Gastroesophageal sphincter (tissue), 4 donors: ENCODE results near the gene PLBD2. TPM values are rescaled to one million over a fixed set of nuclear protein-coding genes. Genes with fewer than 3 reads are reported as not detected.

Experiments used
- ATAC-seq: fragments of 150-250 bp; one replicate; pipeline ENCODE4 v1.9.1; 2016; ENCODE audit warnings: mild to moderate bottlenecking, moderate library complexity
- H3K27ac ChIP-seq, 4 donors: fragments of 200-600 bp; sonication (generic) in 3 of 4; 1 replicate in 3 of 4; 2 replicates in 1 of 4; pipeline ENCODE4 v1.5.1; 2016 to 2019
- H3K27me3 ChIP-seq: fragments of 200-600 bp; sonication (generic); one replicate; pipeline ENCODE4 v1.5.1; 2019
- H3K36me3 ChIP-seq, 2 donors: fragments of 200-600 bp; sonication (generic); one replicate each; pipeline ENCODE4 v1.5.1; 2019; ENCODE audit warnings: control low read depth in 1 of 2
- H3K4me1 ChIP-seq, 3 donors: fragments of 200-600 bp; sonication (generic); 1 replicate in 2 of 3; 2 replicates in 1 of 3; pipeline ENCODE4 v1.5.1; 2016 to 2019; ENCODE audit warnings: control low read depth in 2 of 3
- H3K4me3 ChIP-seq, 2 donors: fragments of 200-600 bp; sonication (generic); one replicate each; pipeline ENCODE4 v1.5.1; 2019; ENCODE audit warnings: mild to moderate bottlenecking in 1 of 2, moderate library complexity in 1 of 2
- H3K9me3 ChIP-seq, 3 donors: fragments of 200-600 bp; sonication (generic); one replicate each; pipeline ENCODE4 v1.5.1; 2017 to 2019; ENCODE audit warnings: control low read depth in 2 of 3
- CTCF ChIP-seq, 4 experiments: fragments of 200-600 bp in 2 of 4; fragments of 450-650 bp in 2 of 4; sonication (generic) in 1 of 4; IDR thresholded peaks; one replicate each; pipeline ENCODE4 v1.5.1; 2017 to 2019; ENCODE audit warnings: antibody characterized with exemption in 4 of 4, mild to moderate bottlenecking in 2 of 4, moderate library complexity in 2 of 4
- EP300 ChIP-seq: sonication (generic); formaldehyde crosslinking; IDR thresholded peaks from one replicate; pipeline ENCODE4 v1.6.1; 2017; ENCODE audit warnings: antibody characterized with exemption, mild to moderate bottlenecking
- POLR2A ChIP-seq, 2 donors: fragments of 450-650 bp; IDR thresholded peaks; one replicate each; pipeline ENCODE4 v1.6.1; 2017; ENCODE audit warnings: antibody characterized with exemption in 2 of 2, mild to moderate bottlenecking in 2 of 2, moderate library complexity in 1 of 2
- POLR2AphosphoS5 ChIP-seq: sonication (generic); formaldehyde crosslinking; IDR thresholded peaks from one replicate; pipeline ENCODE4 v1.6.1; 2017; ENCODE audit warnings: antibody characterized with exemption
- WGBS, 2 donors: methylation state at CpG; one replicate each; pipeline ENCODE4 v1.1.5; 2018; ENCODE audit warnings: low coverage in 1 of 2; 5-methylcytosine and 5-hydroxymethylcytosine counted together
- total RNA-seq, 4 donors: library from RNA; depleted of rRNA; stranded (reverse); fragments of >200 nt; gene quantifications; one replicate each; pipeline ENCODE4 v1.1.0, GENCODE V29; 2016

Gene PLBD2
- total RNA-seq, 4 donors from 2014 or later: 23.1 to 54.4 (median 31.3) TPM

- Histone ChIP-seq H3K36me3 (no peaks in the 10 kb centered on the region), H3K27ac (no peak overlapping the region), H3K27me3 (peaks cover 55% of the 10 kb centered on the region), H3K4me3 (no peak overlapping the region), H3K4me1 (no peaks in the 10 kb centered on the region), H3K9me3 (no peaks in the 10 kb centered on the region)
- WGBS, 2 donors: 43 to 47% methylated on average over 3 to 4 of the region's 10 CpGs
- TF ChIP-seq POLR2A (IDR thresholded peaks at IDR 0.05): no peak
- no peak for TF ChIP-seq EP300
- no peak for TF ChIP-seq POLR2AphosphoS5
- TF ChIP-seq CTCF (IDR thresholded peaks at IDR 0.05): no peak
- ATAC-seq: no peak
These were observed 39.3 kb downstream of the PLBD2 start for GRCh38 chr12:113397497-113398197.

- Histone ChIP-seq H3K27me3 (peaks cover 64% of the 10 kb centered on the region), H3K9me3 (no peaks in the 10 kb centered on the region), H3K4me3 (no peak overlapping the region), H3K4me1 (peaks cover 0 to under 1% (median 0%) of the 10 kb centered on the region in 3 donors), H3K36me3 (no peaks in the 10 kb centered on the region), H3K27ac (no peak overlapping the region)
- TF ChIP-seq POLR2AphosphoS5 (no peak), CTCF (IDR thresholded peaks at IDR 0.05) (no peak), POLR2A (IDR thresholded peaks at IDR 0.05) (no peak), EP300 (no peak)
- ATAC-seq: no peak
- 63 to 75% methylated on average over 5 to 8 of the region's 26 CpGs for WGBS, 2 donors
These were observed 40.2 kb downstream of the PLBD2 start for GRCh38 chr12:113398346-113399290.

GRCh38 chr12:113399490-113399889 is 41.1 kb downstream of the PLBD2 start:
- TF ChIP-seq CTCF (IDR thresholded peaks at IDR 0.05) (no peak), POLR2AphosphoS5 (no peak), POLR2A (IDR thresholded peaks at IDR 0.05) (no peak), EP300 (no peak)

GRCh38 chr12:113400362-113400761 is 42.0 kb downstream of the PLBD2 start:
- Histone ChIP-seq H3K27me3 (peaks cover 68% of the 10 kb centered on the region), H3K4me1 (peaks cover 0 to 8% (median 0%) of the 10 kb centered on the region in 3 donors), H3K27ac (no peak overlapping the region), H3K9me3 (no peaks in the 10 kb centered on the region), H3K36me3 (no peaks in the 10 kb centered on the region), H3K4me3 (no peak overlapping the region)
- TF ChIP-seq POLR2A (IDR thresholded peaks at IDR 0.05): no peak
- TF ChIP-seq EP300: no peak
- no peak for TF ChIP-seq CTCF (IDR thresholded peaks at IDR 0.05)
- TF ChIP-seq POLR2AphosphoS5: no peak
- WGBS, 2 donors: 79 to 90% methylated on average over 3 to 4 of the region's 4 CpGs
- no peak for ATAC-seq

More at GRCh38 chr12:113399490-113399889, 41.1 kb downstream of the PLBD2 start:
- no peak overlapping the region for H3K4me3 ChIP-seq
- WGBS, 2 donors: 90 to 100% methylated on average over 1 to 3 of the region's 12 CpGs
- no peaks in the 10 kb centered on the region for H3K36me3 ChIP-seq
- peaks cover 68% of the 10 kb centered on the region for H3K27me3 ChIP-seq
- no peak overlapping the region for H3K27ac ChIP-seq
- peaks cover 0 to 8% (median 0%) of the 10 kb centered on the region in 3 donors for H3K4me1 ChIP-seq
- ATAC-seq: no peak
- H3K9me3 ChIP-seq: no peaks in the 10 kb centered on the region
